Panc1 (cell line): ENCODE results near the gene BRCA1. TPM values are rescaled to one million over a fixed set of nuclear protein-coding genes. Genes with fewer than 3 reads are reported as not detected.

Experiments
- ATAC-seq: fragments of 200-7000 bp; cut with Tn5 transposase; 2 replicates; pipeline ENCODE4 v1.9.1; 2020; ENCODE audit warnings: mild to moderate bottlenecking, moderate library complexity
- BruUV-seq: library from RNA; stranded (reverse); fragments of 400-500 nt; replicated peaks from 2 replicates; lab custom pipeline; 2021; lab: Mats Ljungman, UMichigan
- CTCF ChIA-PET: fragments of 300-600 bp; sonication (Branson Sonifier 250); formaldehyde crosslinking; loops from one replicate; lab custom pipeline; 2022; ENCODE audit warnings: antibody characterized with exemption; lab: Charles Lee
- POLR2A ChIA-PET: fragments of 300-600 bp; sonication (Branson Sonifier 250); formaldehyde crosslinking; loops from one replicate; lab custom pipeline; 2022; ENCODE audit warnings: antibody characterized with exemption; lab: Charles Lee
- DNase-seq: peaks from one replicate; pipeline ENCODE4 v3.0.0-alpha.2; 2010; ENCODE audit warnings: low read depth, low spot score
- H3K27ac ChIP-seq: 2 replicates; pipeline ENCODE4 v1.5.1; 2011; ENCODE audit warnings: mild to moderate bottlenecking, low read length, inconsistent platforms
- H3K27me3 ChIP-seq: fragments of 200-500 bp; sonication (Bioruptor generic); 2 replicates; pipeline ENCODE4 v1.6.0; 2014; ENCODE audit warnings: low read length, inconsistent platforms; ENCODE audit not compliant: control insufficient read depth, insufficient read depth
- H3K36me3 ChIP-seq: fragments of 200-500 bp; sonication (Bioruptor generic); 2 replicates; pipeline ENCODE4 v1.5.1; 2014; ENCODE audit warnings: inconsistent platforms, mild to moderate bottlenecking, low read length, moderate library complexity; ENCODE audit not compliant: control insufficient read depth, insufficient read depth
- H3K4me1 ChIP-seq: 2 replicates; pipeline ENCODE4 v1.5.1; 2011; ENCODE audit warnings: inconsistent platforms, mild to moderate bottlenecking, low read length, moderate library complexity; ENCODE audit not compliant: control insufficient read depth, insufficient read depth
- H3K4me3 ChIP-seq, 2 experiments: 2 replicates each; pipeline ENCODE4 v1.5.1; 2011 to 2012; ENCODE audit warnings: low read depth in 2 of 2, low read length in 2 of 2, mild to moderate bottlenecking in 2 of 2, inconsistent platforms in 1 of 2, moderate library complexity in 1 of 2
- H3K9me3 ChIP-seq: fragments of 200-500 bp; sonication (Bioruptor generic); 2 replicates; pipeline ENCODE4 v1.5.1; 2014; ENCODE audit warnings: low read depth, mild to moderate bottlenecking, inconsistent platforms, low read length, moderate library complexity; ENCODE audit not compliant: control insufficient read depth, insufficient read depth
- CTCF ChIP-seq: fragments of 450-650 bp; IDR thresholded peaks from 2 replicates; pipeline ENCODE4 v1.5.1; 2017; ENCODE audit warnings: mild to moderate bottlenecking
- POLR2AphosphoS5 ChIP-seq: IDR thresholded peaks from 2 replicates; pipeline ENCODE4 v1.6.1; 2012; ENCODE audit warnings: mild to moderate bottlenecking, low read depth, low read length, moderate library complexity
- REST ChIP-seq, 2 experiments: IDR thresholded peaks; 2 replicates each; pipeline ENCODE4 v1.6.1; 2011 to 2012; ENCODE audit warnings: low read depth in 2 of 2, control low read depth in 1 of 2, low read length in 1 of 2, mild to moderate bottlenecking in 1 of 2, moderate library complexity in 1 of 2; ENCODE audit not compliant: insufficient read depth in 1 of 2
- SIN3A ChIP-seq: IDR thresholded peaks from 2 replicates; pipeline ENCODE4 v1.6.1; 2012; ENCODE audit warnings: low read depth, mild to moderate bottlenecking, low read length, moderate library complexity, borderline replicate concordance; ENCODE audit not compliant: insufficient read depth
- TCF7L2 ChIP-seq: IDR thresholded peaks from 2 replicates; pipeline ENCODE4 v1.6.1; 2011; ENCODE audit warnings: mild to moderate bottlenecking, low read depth, low read length, inconsistent platforms
- in situ Hi-C: cut with HindIII; loops from 2 replicates; pipeline ENCODE4 v1.10.0; 2016; ENCODE audit warnings: low sequenced_read_pairs, low pct_unique_long_range_greater_than_20kb
- intact Hi-C: fragments of 100-400 bp; cut with micrococcal nuclease; formaldehyde crosslinking; loops from one replicate; pipeline ENCODE4 v1.10.0; 2022; ENCODE audit not compliant: unreplicated experiment
- total RNA-seq: library from RNA; stranded (reverse); gene quantifications from one replicate; pipeline ENCODE4 v1.2.1, GENCODE V29; 2021; ENCODE audit not compliant: unreplicated experiment

The BRCA1 gene
- total RNA-seq, 1 experiment from 2014 or later = 29.9 TPM

- no peak for ATAC-seq
- H3K36me3 ChIP-seq = no peaks in the 10 kb centered on the region; the same call in 1 of the 2 replicates
- TF ChIP-seq SIN3A (no peak), POLR2AphosphoS5 (no peak), CTCF (no peak), TCF7L2 (no peak), REST (IDR thresholded peaks at IDR 0.05; ENCODE audit: insufficient read depth in 1 of 2, low read depth in 2 of 2, low read length in 1 of 2) (no peak)
- H3K4me3 ChIP-seq = no peak overlapping the region
- BruUV-seq = no TSS peak
- no peak for DNase-seq
- in situ Hi-C loops (no loop called here), intact Hi-C loops (no loop called here)
- no peaks in the 10 kb centered on the region for H3K9me3 ChIP-seq
- H3K27ac ChIP-seq = no peak overlapping the region
- CTCF ChIA-PET = interaction anchor here (0.5 kb wide), 1 partner anchor 696 kb away, joined by 3 read pairs; no protein-coding TSS in a partner anchor
- peaks cover 18% of the 10 kb centered on the region for H3K4me1 ChIP-seq
- POLR2A ChIA-PET = no interaction called here
- no peaks in the 10 kb centered on the region for H3K27me3 ChIP-seq
These were observed 106.9 kb downstream of the BRCA1 start for GRCh38 chr17:43018008-43018853.

GRCh38 chr17:43016216-43016615 is 108.9 kb downstream of the BRCA1 start:
- intact Hi-C loops (no loop called here), in situ Hi-C loops (no loop called here)
- Histone ChIP-seq H3K4me3 (no peak overlapping the region), H3K36me3 (no peaks in the 10 kb centered on the region), H3K4me1 (peaks cover 18% of the 10 kb centered on the region), H3K9me3 (no peaks in the 10 kb centered on the region), H3K27me3 (no peaks in the 10 kb centered on the region), H3K27ac (no peak overlapping the region)
- CTCF ChIA-PET = no interaction called here
- ATAC-seq (no peak), DNase-seq (no peak)
- no TSS peak for BruUV-seq
- TF ChIP-seq SIN3A = no peak
- no peak for TF ChIP-seq CTCF
- no peak; the same call in 1 of the 2 replicates for TF ChIP-seq POLR2AphosphoS5
- no peak for TF ChIP-seq REST (IDR thresholded peaks at IDR 0.05; ENCODE audit: insufficient read depth in 1 of 2, low read depth in 2 of 2, low read length in 1 of 2)
- TF ChIP-seq TCF7L2 = no peak
- POLR2A ChIA-PET = no interaction called here
